GM10266 (cell line): ENCODE measurements around the gene TMEM125.

Experiments used
- DNase-seq: peaks from one replicate; pipeline ENCODE4 v3.0.0; 2012; ENCODE audit errors: extremely low spot score
- CTCF ChIP-seq: IDR thresholded peaks from 2 replicates; pipeline ENCODE4 v1.5.1; 2012; ENCODE audit warnings: mild to moderate bottlenecking, low read depth; ENCODE audit not compliant: control insufficient read depth, insufficient read depth; ENCODE audit errors: missing control alignments

TMEM125 gene

GRCh38 chr1:43282220-43283195 is 12.7 kb downstream of the TMEM125 start:
- TF ChIP-seq CTCF = no peak
- DNase-seq = no peak

GRCh38 chr1:43284065-43284464 is 14.3 kb downstream of the TMEM125 start:
- no peak for DNase-seq
- no peak for TF ChIP-seq CTCF

- no peak for TF ChIP-seq CTCF
- DNase-seq = no peak
Observed at GRCh38 chr1:43284546-43285110, 14.8 kb downstream of the TMEM125 start.

- DNase-seq = no peak
- no peak for TF ChIP-seq CTCF
Observed at GRCh38 chr1:43285269-43285990, 15.6 kb downstream of the TMEM125 start, which contains the start of gene C1orf210. Gene C1orf210 (minus strand): TSS chr1:43285581. CDS start chr1:43283270, 2,311 bp downstream.

GRCh38 chr1:43286115-43286514 is 16.3 kb downstream of the TMEM125 start:
- TF ChIP-seq CTCF = no peak
- no peak for DNase-seq

GRCh38 chr1:43286533-43286932 is 16.8 kb downstream of the TMEM125 start:
- DNase-seq = no peak
- TF ChIP-seq CTCF = no peak
